ENCODE results near the gene SLC39A1.

The SLC39A1 gene

DNA sequence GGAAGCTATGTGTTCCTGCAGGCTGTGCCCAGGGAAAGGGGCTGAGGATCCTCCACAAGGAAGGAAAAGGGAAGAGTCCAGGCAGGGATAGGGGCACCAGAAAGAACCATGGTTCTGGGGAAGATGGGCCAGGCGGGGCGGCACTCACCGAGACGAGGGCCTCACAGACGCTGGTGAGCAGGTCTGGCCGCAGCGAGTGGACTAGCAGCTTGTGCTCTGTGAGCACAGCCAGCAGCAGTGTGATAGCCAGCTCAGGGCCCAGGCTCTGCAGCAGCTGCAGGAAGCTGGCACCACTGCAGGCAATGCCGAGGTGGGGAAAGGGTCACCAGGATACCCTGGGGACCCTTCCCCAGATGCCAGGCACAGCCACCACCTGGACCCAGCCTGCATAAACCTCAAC is 22.6 kb downstream of the SLC39A1 start:
- TF ChIP-seq, protein P1, sequence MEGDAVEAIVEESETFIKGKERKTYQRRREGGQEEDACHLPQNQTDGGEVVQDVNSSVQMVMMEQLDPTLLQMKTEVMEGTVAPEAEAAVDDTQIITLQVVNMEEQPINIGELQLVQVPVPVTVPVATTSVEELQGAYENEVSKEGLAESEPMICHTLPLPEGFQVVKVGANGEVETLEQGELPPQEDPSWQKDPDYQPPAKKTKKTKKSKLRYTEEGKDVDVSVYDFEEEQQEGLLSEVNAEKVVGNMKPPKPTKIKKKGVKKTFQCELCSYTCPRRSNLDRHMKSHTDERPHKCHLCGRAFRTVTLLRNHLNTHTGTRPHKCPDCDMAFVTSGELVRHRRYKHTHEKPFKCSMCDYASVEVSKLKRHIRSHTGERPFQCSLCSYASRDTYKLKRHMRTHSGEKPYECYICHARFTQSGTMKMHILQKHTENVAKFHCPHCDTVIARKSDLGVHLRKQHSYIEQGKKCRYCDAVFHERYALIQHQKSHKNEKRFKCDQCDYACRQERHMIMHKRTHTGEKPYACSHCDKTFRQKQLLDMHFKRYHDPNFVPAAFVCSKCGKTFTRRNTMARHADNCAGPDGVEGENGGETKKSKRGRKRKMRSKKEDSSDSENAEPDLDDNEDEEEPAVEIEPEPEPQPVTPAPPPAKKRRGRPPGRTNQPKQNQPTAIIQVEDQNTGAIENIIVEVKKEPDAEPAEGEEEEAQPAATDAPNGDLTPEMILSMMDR (IDR thresholded peaks at IDR 0.05; ENCODE audit: extremely low read depth, missing control alignments), result no peak
- no peak for DNase-seq (ENCODE audit: low spot score)

DNA sequence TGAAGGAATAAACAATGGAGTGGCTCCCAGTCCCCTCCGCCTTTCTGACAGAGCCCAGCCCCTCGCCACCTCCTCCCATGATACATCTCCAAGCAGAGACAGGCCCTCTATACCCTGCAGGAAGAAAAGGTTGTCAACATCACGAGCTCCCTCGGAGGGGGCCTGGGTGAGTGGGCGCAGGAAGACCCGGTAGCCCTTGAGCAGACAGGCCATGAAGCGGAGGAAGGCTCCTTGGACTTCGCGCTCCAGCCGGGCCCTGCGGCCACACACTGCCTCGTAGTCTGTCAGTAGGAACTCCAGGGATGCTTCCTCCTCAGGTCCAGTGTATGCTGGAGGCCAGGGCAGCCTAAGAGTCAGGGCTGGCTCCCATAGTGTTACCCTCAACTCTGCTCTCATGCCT is 23.9 kb downstream of the SLC39A1 start:
- no peak for DNase-seq (ENCODE audit: low spot score)
- TF ChIP-seq, protein P1 (IDR thresholded peaks at IDR 0.05; ENCODE audit: extremely low read depth, missing control alignments), result no peak

DNA sequence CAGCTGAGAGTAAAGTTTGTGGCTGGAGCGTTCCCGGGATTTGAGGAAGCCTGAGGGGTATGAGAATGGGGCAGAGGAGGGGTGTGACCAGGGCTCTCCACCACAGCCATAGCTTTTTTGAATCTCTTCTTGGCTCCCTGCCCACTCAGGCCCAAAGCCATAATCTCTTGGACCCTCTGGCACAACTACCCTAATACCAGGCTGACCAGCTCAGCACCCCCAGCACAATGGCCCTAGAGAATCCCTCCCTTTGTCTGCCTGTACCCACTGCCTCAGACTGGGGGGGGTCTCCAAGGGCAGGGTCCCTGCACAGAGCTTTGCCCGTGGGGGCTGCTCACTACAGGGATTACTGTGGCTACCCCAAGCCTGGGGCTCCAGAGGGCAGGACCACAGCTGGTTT is 24.3 kb downstream of the SLC39A1 start:
- TF ChIP-seq, protein P1 (IDR thresholded peaks at IDR 0.05; ENCODE audit: extremely low read depth, missing control alignments), result no peak
- no peak for DNase-seq (ENCODE audit: low spot score)

DNA sequence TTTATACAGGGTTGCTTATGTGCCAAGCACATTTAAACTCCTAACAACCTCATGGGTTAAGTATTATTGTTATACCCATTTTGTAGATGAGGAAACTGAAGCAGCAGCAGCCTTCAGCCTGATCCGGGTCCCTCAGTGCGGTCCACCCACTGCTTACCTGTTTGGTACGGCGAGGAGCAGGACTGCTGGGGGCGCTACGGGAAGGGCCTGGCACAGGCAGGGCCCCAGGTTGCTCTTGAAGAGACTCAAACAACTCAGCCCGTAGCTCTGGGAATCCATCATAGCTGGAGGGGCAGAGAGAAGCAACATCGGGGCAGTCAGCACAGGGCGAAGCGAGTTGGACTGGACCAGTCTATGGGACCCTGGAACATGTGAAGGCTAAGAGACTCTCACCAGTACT is 26.0 kb downstream of the SLC39A1 start:
- DNase-seq (ENCODE audit: low spot score), result no peak
- TF ChIP-seq, protein P1 (IDR thresholded peaks at IDR 0.05; ENCODE audit: extremely low read depth, missing control alignments), result no peak

DNA sequence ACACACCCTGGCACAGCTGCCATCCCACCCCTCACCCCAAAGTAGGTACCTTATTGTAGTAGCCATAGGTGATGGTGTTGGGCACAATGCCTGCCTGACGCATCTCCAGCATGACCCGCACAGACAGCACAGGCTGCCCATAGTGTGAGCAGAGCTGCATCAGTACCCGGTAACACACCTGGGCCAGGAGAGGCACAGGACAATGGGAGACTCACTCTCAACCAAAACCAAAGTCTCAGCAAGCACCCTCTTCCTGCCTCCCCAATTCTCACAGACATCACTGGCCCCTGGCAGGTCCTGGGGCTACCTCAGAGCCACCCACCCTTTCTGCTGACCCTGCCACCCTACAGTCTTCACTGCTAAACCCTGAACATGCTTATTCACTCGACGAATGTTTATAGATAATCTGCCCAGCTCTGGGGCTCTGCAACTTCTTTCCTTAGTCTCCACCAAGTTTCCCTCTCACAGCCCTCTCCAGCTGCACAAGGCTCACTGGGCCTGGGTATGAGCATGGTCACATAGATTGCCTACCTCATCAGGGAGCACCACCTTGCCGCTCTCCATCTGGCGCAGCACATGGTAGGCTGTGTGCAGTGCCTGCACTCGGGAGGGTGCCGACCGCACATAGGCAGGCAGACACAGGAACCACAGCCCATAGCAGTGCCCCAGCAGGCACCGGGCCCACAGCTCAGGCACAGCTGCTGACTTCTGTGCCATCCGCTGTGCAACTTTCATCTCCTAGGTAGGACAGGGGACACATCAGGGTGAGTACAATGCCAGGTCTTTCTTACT is 27.1 kb downstream of the SLC39A1 start:
- TF ChIP-seq, protein P1 (IDR thresholded peaks at IDR 0.05; ENCODE audit: extremely low read depth, missing control alignments), result no peak
- DNase-seq (ENCODE audit: low spot score), result no peak

DNA sequence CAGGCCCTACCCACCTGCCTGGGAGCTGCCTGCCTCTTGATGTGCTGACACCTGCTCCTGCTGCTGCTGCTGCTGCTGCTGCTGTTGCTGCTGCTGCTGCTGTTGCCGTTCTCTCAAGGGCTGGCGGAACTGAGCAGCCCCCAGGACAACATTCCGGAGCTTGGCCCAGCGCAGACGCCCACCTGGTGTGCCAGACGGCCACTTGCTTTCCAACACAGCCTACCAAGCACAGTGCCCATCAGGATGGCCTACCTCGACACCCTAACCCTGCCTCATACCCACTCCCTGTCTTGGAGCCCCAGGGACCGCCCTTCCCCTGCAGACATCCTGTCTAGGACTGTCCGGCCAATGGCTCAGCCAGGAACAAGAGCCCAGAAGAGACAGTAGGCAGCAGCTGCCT is 28.6 kb downstream of the SLC39A1 start:
- TF ChIP-seq, protein P1 (IDR thresholded peaks at IDR 0.05; ENCODE audit: extremely low read depth, missing control alignments), result no peak
- DNase-seq (ENCODE audit: low spot score), result no peak

DNA sequence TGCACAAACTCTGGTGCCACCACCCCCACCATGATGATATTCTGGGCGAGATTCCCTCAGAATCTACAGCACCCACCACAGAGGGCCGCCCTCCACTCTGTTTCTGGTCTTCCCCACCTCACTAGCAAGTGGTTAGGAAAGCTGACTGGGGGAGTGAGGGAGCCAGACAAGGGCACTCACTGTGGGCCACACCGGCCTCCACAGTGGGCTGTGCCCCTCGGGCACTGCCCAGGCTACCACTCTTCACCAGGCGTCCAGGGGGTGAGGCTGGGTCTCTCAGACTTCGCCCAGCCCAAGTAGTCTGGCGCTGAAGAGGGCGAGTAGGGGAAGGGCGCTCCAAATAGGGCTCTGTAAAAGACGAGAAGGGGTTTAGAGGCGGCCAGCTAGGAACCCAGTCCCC is 29.4 kb downstream of the SLC39A1 start:
- TF ChIP-seq, protein P1 (IDR thresholded peaks at IDR 0.05; ENCODE audit: extremely low read depth, missing control alignments), result no peak
- DNase-seq (ENCODE audit: low spot score), result no peak

All from GM20000 (cell line).